Activated CD8-positive, alpha-beta T cell treated with anti-CD3 and anti-CD28 coated beads, Interleukin-2, amount 10 ng/mL, durations not matched to agents 7 days and 5 days (primary cell): ENCODE data around the gene PTPN5. TPM values are rescaled to one million over a fixed set of nuclear protein-coding genes. Genes with fewer than 3 reads are reported as not detected.
A peak's percentile ranks its signal among the peaks of the same experiment; 100 is the strongest.

Experiments
- ATAC-seq: fragments of 150-1000 bp; cut with Tn5 transposase; one replicate; pipeline ENCODE4 v1.10.0; 2021; ENCODE audit warnings: moderate library complexity
- CTCF ChIA-PET: fragments of 350-600 bp; sonication (Branson Sonifier 250); formaldehyde crosslinking; loops from one replicate; lab custom pipeline; 2021; ENCODE audit warnings: antibody characterized with exemption; lab: Charles Lee
- POLR2A ChIA-PET: fragments of 350-600 bp; sonication (Branson Sonifier 250); formaldehyde crosslinking; loops from one replicate; lab custom pipeline; 2021; ENCODE audit warnings: antibody characterized with exemption; lab: Charles Lee
- DNase-seq: peaks from one replicate; pipeline ENCODE4 v3.0.0-alpha.2; 2020
- H3K27ac Mint-ChIP-seq: one replicate; pipeline ENCODE4 v1.8.0; 2021; ENCODE audit warnings: mild to moderate bottlenecking, mixed read lengths
- H3K27me3 Mint-ChIP-seq: one replicate; pipeline ENCODE4 v1.8.0; 2021; ENCODE audit warnings: low read depth, mixed read lengths
- H3K36me3 Mint-ChIP-seq: one replicate; pipeline ENCODE4 v1.8.0; 2021; ENCODE audit warnings: low read depth, mixed read lengths
- H3K4me1 Mint-ChIP-seq: one replicate; pipeline ENCODE4 v1.8.0; 2021; ENCODE audit warnings: low read depth, mixed read lengths
- H3K4me3 Mint-ChIP-seq: one replicate; pipeline ENCODE4 v1.8.0; 2021; ENCODE audit warnings: mild to moderate bottlenecking, mixed read lengths
- H3K9me3 Mint-ChIP-seq: one replicate; pipeline ENCODE4 v1.8.0; 2022; ENCODE audit warnings: mixed read lengths; ENCODE audit not compliant: insufficient read depth
- total RNA-seq, 2 experiments: library from RNA; stranded (reverse); gene quantifications; one replicate each; pipeline ENCODE4 v1.2.3, GENCODE V29; 2021

Gene PTPN5
- total RNA-seq, 2 experiments from 2014 or later: not detected

DNA sequence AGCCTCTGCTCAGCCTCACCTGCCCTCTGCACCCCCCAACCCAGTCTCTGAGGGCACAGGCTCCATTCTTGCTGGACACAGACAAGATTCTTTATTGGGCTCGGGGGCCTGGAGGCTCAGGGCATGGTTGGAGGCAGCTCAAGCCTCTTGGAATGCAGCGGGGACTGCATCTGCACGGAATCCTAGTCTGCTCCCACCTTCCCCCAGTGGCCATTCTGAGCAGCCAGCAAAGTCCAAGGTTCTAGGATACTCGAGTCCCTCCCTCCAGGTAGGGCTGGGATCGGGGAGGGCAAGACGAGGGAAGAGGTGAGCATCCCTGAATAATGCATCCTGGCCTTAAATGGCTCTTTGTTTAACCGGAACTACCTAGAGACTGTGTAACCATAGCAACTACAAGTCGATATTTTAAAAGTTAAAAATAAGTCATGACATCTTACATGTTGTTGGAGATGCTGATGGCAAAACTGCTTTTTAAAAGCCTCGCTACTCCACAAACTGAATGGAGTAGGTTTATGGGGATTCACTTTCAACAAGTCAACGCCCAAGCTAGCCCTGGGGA is 54.9 kb downstream of the PTPN5 start:
- Mint-ChIP-seq H3K4me1 (peaks cover 4% of the 10 kb centered on the region), H3K36me3 (no peaks in the 10 kb centered on the region), H3K4me3 (no peak overlapping the region), H3K27me3 (peaks cover 6% of the 10 kb centered on the region), H3K9me3 (no peaks in the 10 kb centered on the region), H3K27ac (no peak overlapping the region)
- ATAC-seq (no peak), DNase-seq (no peak)
- ChIA-PET POLR2A (no interaction called here), CTCF (interaction anchor here (3.6 kb wide), 1 partner anchor 15 kb away, joined by 21 read pairs; no protein-coding TSS in a partner anchor)

DNA sequence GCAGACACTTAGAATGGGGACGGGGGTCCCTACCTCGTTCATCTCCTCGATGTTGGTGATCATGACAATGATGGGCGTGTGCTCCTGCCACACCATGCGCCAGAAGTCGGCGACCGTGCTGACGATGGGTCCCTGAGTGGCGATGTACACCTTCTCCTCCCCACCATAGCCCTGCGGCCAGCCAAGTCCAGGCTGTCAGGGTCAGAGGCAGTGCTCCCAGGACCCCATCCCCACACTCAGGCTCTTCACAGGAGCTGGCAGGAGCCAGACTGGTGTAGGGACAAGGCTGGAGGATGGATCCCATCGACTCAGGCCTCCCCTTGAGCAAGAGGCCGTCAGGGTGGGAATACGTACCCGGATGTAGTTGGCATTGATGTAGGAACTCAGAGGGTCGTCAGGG is 58.4 kb downstream of the PTPN5 start:
- POLR2A ChIA-PET: no interaction called here
- CTCF ChIA-PET: interaction anchor here (1.0 to 6.0 kb wide), 5 partner anchors 10 to 489 kb away, joined by 10 to 50 read pairs (median 18); no protein-coding TSS in a partner anchor
- DNase-seq (no peak), ATAC-seq (no peak)
- Mint-ChIP-seq H3K4me3 (no peak overlapping the region), H3K27ac (no peak overlapping the region), H3K27me3 (peaks cover 2% of the 10 kb centered on the region), H3K9me3 (no peaks in the 10 kb centered on the region), H3K36me3 (no peaks in the 10 kb centered on the region), H3K4me1 (peaks cover 4% of the 10 kb centered on the region)

GRCh38 chr11:18731949-18732821 is 59.4 kb downstream of the PTPN5 start:
- Mint-ChIP-seq H3K4me3 (no peak overlapping the region), H3K36me3 (no peaks in the 10 kb centered on the region), H3K9me3 (no peaks in the 10 kb centered on the region), H3K27ac (no peak overlapping the region), H3K4me1 (peaks cover 8% of the 10 kb centered on the region), H3K27me3 (peaks cover 2% of the 10 kb centered on the region)
- ChIA-PET POLR2A (interaction anchor here (0.6 to 1.4 kb wide), 2 partner anchors 206 to 469 kb away, joined by 3 read pairs; no protein-coding TSS in a partner anchor), CTCF (interaction anchor here (0.9 to 6.0 kb wide), 24 partner anchors 9 to 617 kb away, joined by 3 to 50 read pairs (median 6); partner anchors contain the start of genes TMEM86A and TSG101)
- DNase-seq (peak; percentile 76), ATAC-seq (peak; percentile 62)

DNA sequence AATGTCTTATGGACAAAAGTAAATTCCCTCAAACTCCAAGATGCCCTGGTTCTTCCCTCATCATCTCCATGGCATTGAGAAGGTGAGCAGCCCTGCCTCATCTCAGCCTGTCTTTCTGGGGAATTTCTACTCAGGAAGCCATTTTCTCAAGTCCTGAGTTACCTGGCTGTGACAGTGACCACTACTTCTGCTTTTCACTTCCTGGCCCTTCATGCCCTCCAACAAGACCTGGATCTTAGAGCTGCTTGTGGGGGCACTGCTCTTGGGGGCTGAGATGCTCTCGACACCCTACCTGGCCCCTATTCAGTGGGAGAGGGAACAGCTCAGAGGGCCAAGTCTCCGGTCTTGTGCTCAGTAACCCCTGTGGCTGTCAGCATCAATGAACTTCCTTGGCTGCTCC is 60.2 kb downstream of the PTPN5 start:
- Mint-ChIP-seq H3K9me3 (no peaks in the 10 kb centered on the region), H3K36me3 (no peaks in the 10 kb centered on the region), H3K27me3 (peaks cover 2% of the 10 kb centered on the region), H3K4me1 (peaks cover 8% of the 10 kb centered on the region), H3K4me3 (no peak overlapping the region), H3K27ac (no peak overlapping the region)
- ChIA-PET CTCF (interaction anchor here (0.7 to 6.0 kb wide), 31 partner anchors 9 to 621 kb away, joined by 3 to 50 read pairs (median 4); partner anchors contain the start of genes SPTY2D1, TMEM86A and TSG101), POLR2A (interaction anchor here (0.6 to 1.4 kb wide), 3 partner anchors 191 to 468 kb away, joined by 3 read pairs; no protein-coding TSS in a partner anchor)
- no peak for DNase-seq
- no peak for ATAC-seq

DNA sequence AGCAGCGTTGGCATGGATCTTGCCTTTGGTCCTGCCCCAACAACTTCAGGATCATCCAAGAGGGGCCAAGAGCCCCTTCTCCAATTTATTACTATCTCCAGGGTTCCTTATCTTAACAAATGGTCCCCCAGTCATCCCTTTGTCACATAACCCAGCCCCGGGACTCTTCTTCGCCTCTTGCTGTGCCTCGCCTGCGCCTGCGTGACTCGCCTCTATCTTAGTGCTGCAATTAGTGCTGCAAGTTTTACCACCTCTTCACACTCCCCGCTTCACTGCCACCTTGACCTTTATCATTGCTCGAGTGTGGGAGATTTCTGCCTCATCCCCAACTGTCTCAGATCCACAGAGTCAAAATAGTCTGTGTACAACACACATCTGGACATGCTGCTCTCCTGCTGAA is 61.6 kb downstream of the PTPN5 start:
- POLR2A ChIA-PET: no interaction called here
- Mint-ChIP-seq H3K27me3 (no peaks in the 10 kb centered on the region), H3K4me1 (peaks cover 8% of the 10 kb centered on the region), H3K9me3 (no peaks in the 10 kb centered on the region), H3K4me3 (no peak overlapping the region), H3K27ac (no peak overlapping the region), H3K36me3 (no peaks in the 10 kb centered on the region)
- DNase-seq (no peak), ATAC-seq (no peak)
- CTCF ChIA-PET: interaction anchor here (1.9 to 6.0 kb wide), 4 partner anchors 8 to 190 kb away, joined by 7 to 50 read pairs (median 32); no protein-coding TSS in a partner anchor

GRCh38 chr11:18729426-18729825 is 62.2 kb downstream of the PTPN5 start:
- POLR2A ChIA-PET: no interaction called here
- H3K9me3 Mint-ChIP-seq: no peaks in the 10 kb centered on the region

GRCh38 chr11:18728658-18729057 is 62.9 kb downstream of the PTPN5 start:
- no peak for DNase-seq
- ChIA-PET CTCF (interaction anchor here (0.9 to 6.0 kb wide), 12 partner anchors 11 to 202 kb away, joined by 3 to 50 read pairs (median 3); partner anchors contain the start of gene TSG101), POLR2A (no interaction called here)
- H3K27ac Mint-ChIP-seq: no peak overlapping the region
- H3K4me1 Mint-ChIP-seq: peaks cover 8% of the 10 kb centered on the region
- no peaks in the 10 kb centered on the region for H3K9me3 Mint-ChIP-seq
- peaks cover 2% of the 10 kb centered on the region for H3K27me3 Mint-ChIP-seq
- no peak overlapping the region for H3K4me3 Mint-ChIP-seq
- no peaks in the 10 kb centered on the region for H3K36me3 Mint-ChIP-seq
- no peak for ATAC-seq

More at GRCh38 chr11:18729426-18729825, 62.2 kb downstream of the PTPN5 start:
- Mint-ChIP-seq H3K4me3 (no peak overlapping the region), H3K4me1 (peaks cover 8% of the 10 kb centered on the region), H3K27me3 (no peaks in the 10 kb centered on the region), H3K36me3 (no peaks in the 10 kb centered on the region), H3K27ac (no peak overlapping the region)
- ATAC-seq: no peak
- CTCF ChIA-PET: interaction anchor here (2.4 to 6.0 kb wide), 3 partner anchors 7 to 189 kb away, joined by 22 to 50 read pairs (median 42); no protein-coding TSS in a partner anchor
- no peak for DNase-seq

- DNase-seq (peak; percentile 56), ATAC-seq (peak; percentile 72)
- Mint-ChIP-seq H3K27me3 (peaks cover 2% of the 10 kb centered on the region), H3K9me3 (no peaks in the 10 kb centered on the region), H3K36me3 (no peaks in the 10 kb centered on the region), H3K4me3 (no peak overlapping the region), H3K4me1 (peaks cover 8% of the 10 kb centered on the region), H3K27ac (no peak overlapping the region)
- POLR2A ChIA-PET: no interaction called here
- CTCF ChIA-PET: interaction anchor here (0.5 to 6.0 kb wide), 21 partner anchors 11 to 483 kb away, joined by 3 to 50 read pairs (median 3); partner anchors contain the start of gene TSG101
Observed at GRCh38 chr11:18727479-18728236, 63.9 kb downstream of the PTPN5 start.

- Mint-ChIP-seq H3K4me1 (peaks cover 15% of the 10 kb centered on the region), H3K27ac (no peak within 1 kb of the TSS), H3K27me3 (peaks cover 2% of the 10 kb centered on the region), H3K36me3 (no peaks in the 10 kb centered on the region), H3K9me3 (no peaks in the 10 kb centered on the region), H3K4me3 (no peak within 1 kb of the TSS)
- POLR2A ChIA-PET: no interaction called here
- CTCF ChIA-PET: no interaction called here
- DNase-seq (no peak), ATAC-seq (no peak)
Observed at GRCh38 chr11:18726040-18726439, 65.6 kb downstream of the PTPN5 start, which contains the start of gene IGSF22. Gene IGSF22 (minus strand): TSS chr11:18726188. CDS start chr11:18724236, 1,952 bp downstream.

- no peaks in the 10 kb centered on the region for H3K9me3 Mint-ChIP-seq
- POLR2A ChIA-PET: no interaction called here
- ATAC-seq: no peak
- DNase-seq: no peak
- no peaks in the 10 kb centered on the region for H3K36me3 Mint-ChIP-seq
- peaks cover 8% of the 10 kb centered on the region for H3K27me3 Mint-ChIP-seq
- no peak overlapping the region for H3K27ac Mint-ChIP-seq
- peaks cover 17% of the 10 kb centered on the region for H3K4me1 Mint-ChIP-seq
- CTCF ChIA-PET: interaction anchor here (0.7 to 3.9 kb wide), 7 partner anchors 7 to 183 kb away, joined by 3 to 42 read pairs (median 13); partner anchors contain the start of gene SPTY2D1
- no peak overlapping the region for H3K4me3 Mint-ChIP-seq
Observed at GRCh38 chr11:18723991-18724390, 67.6 kb downstream of the PTPN5 start.

- H3K4me3 Mint-ChIP-seq: no peak overlapping the region
- ATAC-seq (no peak), DNase-seq (no peak)
- POLR2A ChIA-PET: interaction anchor here (1.6 kb wide), 1 partner anchor 195 kb away, joined by 6 read pairs; the partner anchor contains the start of gene TSG101
- H3K27ac Mint-ChIP-seq: no peak overlapping the region
- CTCF ChIA-PET: interaction anchor here (0.6 to 3.9 kb wide), 59 partner anchors 8 to 675 kb away, joined by 3 to 42 read pairs (median 4); partner anchors contain the start of genes LDHA, SAAL1, SPTY2D1 and TMEM86A
- no peaks in the 10 kb centered on the region for H3K9me3 Mint-ChIP-seq
- no peaks in the 10 kb centered on the region for H3K36me3 Mint-ChIP-seq
- H3K4me1 Mint-ChIP-seq: peaks cover 12% of the 10 kb centered on the region
- H3K27me3 Mint-ChIP-seq: peaks cover 11% of the 10 kb centered on the region
Observed at GRCh38 chr11:18722293-18722637, 69.3 kb downstream of the PTPN5 start.
